NCI-H2081 (cell line): Measurements from ENCODE around the gene DNAJB8.

Source experiments
- DNase-seq, 2 experiments: peaks; one replicate each; lab custom pipeline; 2025; lab: John Stamatoyannopoulos, UW

Gene DNAJB8

GRCh38 chr3:128463771-128464170 is 2.9 kb downstream of the DNAJB8 start:
- DNase-seq: no peak

GRCh38 chr3:128463354-128463753 is 3.3 kb downstream of the DNAJB8 start:
- DNase-seq: no peak

- no peak for DNase-seq
Measured at GRCh38 chr3:128462931-128463330, 3.8 kb downstream of the DNAJB8 start.

DNA sequence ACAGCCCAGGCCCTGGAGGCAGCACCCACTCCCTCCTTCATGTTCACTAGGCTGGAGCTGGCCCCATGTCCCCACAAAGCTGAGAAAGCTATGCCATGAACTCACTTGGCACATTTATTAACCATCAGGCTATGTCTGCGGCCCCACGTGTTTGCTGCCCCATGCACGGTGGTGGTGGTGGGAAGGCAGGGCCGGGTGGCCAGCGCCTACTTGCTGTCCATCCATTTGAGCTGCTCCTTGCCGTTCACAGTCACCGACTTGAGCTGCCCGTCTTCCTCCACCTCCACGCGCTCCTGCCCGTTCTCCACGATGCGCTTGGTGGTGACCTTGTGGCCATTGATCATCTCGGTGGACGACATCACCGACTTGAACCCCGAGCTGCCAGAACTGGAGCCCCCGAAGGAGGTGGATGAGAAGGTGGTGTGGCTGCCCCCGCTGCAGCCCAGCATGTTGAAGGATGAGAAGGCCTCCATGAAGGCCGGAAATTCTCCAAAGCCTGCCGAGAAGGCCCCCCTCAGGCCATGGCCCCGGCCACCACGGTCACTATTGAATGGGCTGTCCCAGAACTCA is 4.3 kb downstream of the DNAJB8 start:
- DNase-seq: no peak

GRCh38 chr3:128461731-128462130 is 5.0 kb downstream of the DNAJB8 start:
- DNase-seq: no peak

- DNase-seq: no peak
Measured at GRCh38 chr3:128459461-128459820, 7.2 kb downstream of the DNAJB8 start.

GRCh38 chr3:128458746-128459460 is 7.8 kb downstream of the DNAJB8 start:
- no peak for DNase-seq

- DNase-seq: no peak
Measured at GRCh38 chr3:128457937-128458336, 8.8 kb downstream of the DNAJB8 start.

DNA sequence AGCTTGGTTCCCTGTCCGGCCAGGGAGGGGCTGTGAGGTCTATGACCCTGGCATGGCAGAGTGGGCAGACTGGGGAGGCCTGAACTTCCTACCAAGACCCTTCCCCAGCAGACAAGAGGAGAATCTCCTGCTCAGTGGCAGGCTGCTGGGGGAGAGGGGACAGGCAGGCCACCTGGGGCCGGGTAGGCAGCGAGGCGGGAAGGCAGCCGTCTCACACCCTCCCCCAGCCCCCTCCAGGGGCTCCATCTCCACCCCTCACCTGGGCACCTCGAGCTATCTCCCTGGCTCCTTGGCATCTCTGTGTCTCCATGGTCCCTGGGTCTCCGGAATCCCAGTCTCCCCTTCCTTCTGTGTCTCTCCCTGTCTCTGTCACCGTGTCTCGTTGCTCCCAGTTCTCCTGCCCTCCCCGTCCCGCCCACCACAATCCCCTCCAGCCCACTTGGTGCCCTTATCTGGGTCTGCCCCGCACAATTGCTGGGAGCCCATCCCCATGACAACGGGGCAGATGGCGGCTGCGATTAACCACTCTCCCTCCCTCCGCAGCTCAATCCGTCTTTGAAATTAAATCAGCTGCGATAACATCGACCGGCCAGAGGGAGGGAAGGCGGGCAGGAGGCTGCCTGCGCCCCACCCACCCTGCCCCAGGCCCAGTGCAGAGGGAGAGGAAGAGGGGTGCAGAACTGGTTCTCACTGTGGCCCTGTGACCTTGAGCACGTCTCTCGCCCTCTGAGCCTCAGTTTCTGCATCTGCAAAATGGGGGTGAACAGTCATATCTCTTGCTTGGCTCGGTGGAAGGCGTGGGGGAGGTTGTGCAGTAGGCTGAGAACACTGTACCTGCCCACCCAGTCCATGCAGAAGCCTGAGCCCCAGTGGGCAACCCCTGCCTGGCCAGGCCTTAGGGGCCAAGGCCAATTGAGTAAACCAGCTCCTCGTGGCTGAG is 9.6 kb downstream of the DNAJB8 start:
- DNase-seq: no peak

DNA sequence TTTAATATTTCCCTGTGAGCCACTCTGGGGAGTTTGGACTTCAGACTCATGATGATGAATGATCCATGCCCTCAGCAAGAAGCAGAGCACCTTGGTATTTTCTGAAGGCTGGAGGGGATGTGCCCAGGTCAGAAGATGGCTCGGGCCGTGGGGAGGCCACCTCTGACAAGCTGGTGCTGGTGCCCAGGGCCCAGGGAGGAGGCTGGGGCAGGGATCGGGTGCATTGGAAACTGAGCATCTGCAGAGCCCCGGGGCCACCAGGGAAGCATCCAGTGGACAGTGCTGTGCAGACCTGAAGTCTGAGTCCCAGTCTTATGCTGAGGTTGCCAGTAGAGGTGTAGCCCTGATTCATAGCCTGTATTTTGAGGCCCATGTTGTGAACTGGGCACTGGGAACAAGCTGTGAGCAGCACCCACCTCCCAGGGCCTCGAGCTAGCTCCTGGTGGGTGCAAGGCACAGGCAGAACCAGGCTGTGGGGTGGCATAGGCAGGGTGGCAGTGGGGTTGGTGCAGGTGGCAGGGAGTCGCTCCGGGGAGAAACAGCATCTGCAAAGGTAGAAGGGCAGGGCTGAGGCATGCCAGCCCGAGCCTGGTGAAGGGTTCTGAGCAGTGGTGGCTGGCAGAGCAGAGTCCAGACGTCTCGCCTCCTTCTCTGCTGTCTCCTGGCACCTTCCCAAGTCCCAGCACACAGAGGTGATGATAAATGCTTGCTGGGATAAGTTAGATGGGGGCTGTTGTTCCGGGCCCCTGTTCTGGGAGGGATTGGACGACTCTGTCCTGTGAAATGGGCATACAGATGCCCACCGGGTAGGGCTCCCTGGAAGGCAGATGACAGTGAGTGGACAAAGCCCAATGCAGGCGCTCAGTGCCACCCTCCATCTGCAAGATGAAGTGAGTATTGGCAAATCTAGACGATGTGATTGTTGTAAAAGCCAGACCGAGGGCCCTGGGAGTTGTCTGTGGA is 10.6 kb downstream of the DNAJB8 start:
- no peak for DNase-seq

DNA sequence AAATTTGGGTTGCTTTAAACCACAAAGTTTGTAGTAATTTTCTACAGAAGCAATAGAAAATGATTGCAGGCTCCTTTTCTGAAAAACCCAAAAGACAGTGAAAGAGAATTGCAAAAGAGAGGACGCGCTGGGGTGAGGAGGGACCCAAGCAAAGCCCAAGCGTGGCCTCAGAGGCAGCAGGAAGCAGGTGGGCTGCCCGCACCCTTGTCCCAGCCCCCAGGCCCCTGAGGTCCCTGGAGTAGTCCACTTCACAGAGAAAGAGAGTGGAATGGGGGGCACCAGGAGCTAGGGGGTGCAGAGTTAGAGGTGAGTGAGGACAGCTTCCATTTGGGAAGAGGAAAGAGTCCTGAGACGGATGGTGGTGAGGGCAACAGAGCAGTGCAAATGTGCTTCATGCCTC is 11.6 kb downstream of the DNAJB8 start:
- no peak for DNase-seq

DNA sequence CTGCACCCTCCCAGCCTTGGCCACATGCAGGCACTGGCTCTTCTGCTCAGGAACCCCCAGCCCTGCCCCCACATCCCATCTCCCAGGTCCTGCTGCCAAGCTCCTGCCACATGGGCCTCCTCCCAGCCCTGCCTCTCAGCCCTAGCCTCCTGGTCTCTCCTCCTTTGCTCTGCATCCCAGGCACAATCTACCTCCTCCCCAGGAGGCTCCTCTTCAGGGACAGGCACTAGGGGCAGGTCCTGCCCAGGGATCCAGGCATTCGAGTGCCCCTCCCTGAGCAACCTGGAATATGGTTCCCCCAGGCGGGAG is 12.4 kb downstream of the DNAJB8 start:
- DNase-seq: no peak

DNA sequence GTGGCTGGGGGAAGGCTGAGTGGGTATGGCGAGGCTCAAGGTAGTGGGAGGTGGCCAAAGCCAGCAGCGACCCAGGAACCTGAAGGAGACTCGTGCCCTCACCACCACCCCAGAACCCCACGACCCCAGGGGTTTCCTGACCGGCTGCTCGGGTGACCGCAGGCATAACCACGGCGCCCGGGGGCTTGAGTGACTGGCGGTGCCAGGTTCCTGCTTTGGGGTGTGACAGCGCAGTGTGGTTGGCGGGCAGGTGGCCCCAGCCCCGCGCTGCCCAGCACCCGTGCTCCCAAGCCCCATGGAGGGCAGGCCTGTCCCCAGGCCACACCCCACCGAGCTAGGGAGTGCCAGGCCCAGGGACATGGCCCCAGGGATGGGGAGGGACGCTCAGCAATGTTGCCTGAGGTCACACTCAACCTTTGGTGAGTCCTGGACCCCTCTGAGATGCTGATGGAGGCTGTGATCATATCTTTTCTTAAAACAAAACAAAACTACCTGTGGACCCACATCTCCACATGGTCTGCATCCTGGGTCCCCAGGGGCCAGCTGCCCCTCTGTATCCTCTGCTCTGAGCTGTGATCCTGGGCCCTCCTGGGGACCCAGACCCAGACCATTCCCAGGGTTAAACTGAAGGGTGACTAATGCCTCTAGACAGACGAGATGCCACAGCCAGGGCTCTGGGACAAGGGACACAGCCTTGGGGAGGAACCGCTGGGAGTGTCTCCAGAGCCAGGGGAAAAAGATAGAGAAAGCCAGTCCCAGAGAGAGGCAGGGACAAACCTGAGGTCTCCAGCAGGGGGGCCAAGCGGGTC is 13.0 kb downstream of the DNAJB8 start:
- no peak for DNase-seq

GRCh38 chr3:128452678-128453275 is 13.9 kb downstream of the DNAJB8 start:
- no peak for DNase-seq

GRCh38 chr3:128452120-128452519 is 14.6 kb downstream of the DNAJB8 start:
- DNase-seq: no peak

- no peak for DNase-seq
Measured at GRCh38 chr3:128449111-128449638, 17.5 kb downstream of the DNAJB8 start.

GRCh38 chr3:128448491-128448890 is 18.2 kb downstream of the DNAJB8 start:
- DNase-seq: no peak

DNA sequence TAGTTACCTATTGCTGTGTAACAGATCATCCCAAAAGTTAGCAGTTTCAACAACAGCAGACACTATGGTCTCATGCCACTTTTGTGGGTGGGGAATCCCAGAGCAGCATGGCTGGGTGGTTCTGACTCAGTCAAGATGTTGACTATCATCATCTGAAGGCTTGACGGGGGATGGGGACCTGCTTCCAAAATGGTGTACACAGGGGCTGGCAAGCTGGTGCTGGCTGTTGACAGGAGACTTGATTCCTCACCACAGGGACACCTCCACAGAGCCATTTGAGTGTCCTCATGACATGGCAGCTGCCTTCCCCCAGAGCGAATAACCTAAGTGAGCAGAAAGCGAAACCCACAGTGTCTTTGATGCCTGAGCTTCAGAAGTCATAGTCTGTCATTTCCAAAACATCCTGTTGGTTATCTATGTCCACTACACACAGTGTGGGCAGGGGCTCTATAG is 19.1 kb downstream of the DNAJB8 start:
- no peak for DNase-seq

DNA sequence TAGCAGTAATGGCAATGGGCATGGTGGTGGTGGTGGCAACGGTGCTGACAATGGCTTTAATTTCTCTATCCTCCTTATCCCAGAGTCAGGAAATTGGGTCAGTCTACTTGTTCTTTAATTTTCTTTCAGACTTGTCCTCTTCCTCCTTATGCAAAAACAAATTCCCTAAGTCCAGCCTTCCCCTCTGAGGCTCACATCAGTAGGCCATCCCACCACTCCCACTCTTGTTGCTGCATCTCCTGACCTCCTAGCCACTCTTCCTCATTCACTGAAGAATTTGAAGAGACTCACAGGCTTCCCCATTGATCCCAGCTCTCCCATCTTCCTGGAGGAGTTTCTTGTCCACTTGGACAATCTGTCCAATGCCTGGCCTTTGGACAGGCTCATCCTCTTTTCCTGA is 19.9 kb downstream of the DNAJB8 start:
- no peak for DNase-seq

- DNase-seq: no peak
Measured at GRCh38 chr3:128445357-128445756, 21.3 kb downstream of the DNAJB8 start.
